ENCODE results near the gene PLCL2.
"Not testable (repeated sequence)": the region's sequence is repeated elsewhere in the genome, so short reads cannot be mapped to it uniquely, and the experiment has no call there.

Gene PLCL2

DNA sequence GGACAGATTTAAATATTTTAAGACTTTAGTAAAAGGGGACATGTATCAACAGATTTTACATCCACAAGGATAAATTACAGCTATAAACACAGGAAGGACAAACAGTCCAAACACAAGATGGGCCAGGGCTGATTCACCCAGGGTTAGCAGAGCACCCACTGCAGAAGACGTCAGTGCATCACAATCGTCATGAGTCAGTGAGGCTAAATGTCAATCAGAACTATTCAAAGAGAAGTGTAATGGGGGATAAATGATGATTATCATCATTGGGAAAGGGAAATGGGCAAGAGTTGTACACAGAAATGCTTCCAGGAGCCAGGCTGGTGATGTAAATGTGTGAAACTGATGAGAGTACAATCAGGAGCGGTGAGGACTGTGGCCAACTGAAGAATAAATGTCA lies 226.8 kb downstream of the PLCL2 start:
- DNase-seq (ENCODE audit: low read depth in 3 of 3, low spot score in 1 of 3), result no peak

DNA sequence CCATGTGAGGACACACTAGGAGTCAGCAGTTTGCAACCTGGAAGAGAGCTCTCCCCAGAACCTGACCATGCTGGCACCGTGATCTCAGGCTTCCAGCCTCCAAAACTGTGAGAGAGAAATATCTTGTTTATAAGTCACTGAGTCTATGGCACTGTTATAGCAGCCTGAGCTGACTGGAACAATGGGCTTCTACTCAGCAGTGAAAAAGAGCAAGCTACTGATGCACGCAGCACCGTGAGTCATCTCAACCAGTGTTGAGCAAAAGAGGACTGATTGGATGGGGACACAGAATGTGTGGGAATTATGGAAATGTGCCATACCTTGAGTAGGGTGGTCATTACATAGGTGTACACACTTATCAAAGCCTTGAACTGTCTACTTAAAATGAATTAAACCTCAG lies 230.4 kb downstream of the PLCL2 start:
- DNase-seq (ENCODE audit: low read depth in 3 of 3, low spot score in 1 of 3), result no peak

DNA sequence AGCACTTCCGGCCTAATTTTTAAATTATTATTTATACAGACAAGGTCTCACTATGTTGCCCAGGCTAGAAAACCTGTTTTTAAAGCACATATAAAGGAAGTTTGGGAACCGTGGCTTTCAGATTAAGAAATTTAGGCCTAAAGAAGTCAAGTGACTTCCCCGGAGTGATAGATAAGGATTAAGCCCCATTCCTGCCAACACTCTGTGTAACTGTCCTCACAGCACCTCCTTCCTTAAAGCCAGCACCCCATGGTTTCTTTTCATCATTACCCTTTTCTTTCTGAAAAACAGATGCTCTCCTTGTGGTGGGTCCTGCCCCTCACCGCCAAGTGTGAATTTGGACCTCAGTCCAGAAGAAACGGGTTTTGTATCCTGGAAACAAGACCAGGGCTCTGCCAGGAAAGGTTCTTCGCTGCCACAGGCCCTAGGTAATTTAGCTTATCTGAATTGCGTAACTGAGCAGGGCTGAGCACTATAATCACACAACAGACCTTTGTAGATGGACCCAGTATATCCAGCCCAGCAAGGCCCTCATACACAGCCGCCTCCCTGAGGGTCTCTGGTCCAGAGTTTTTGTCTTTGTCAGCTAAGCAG lies 231.3 kb downstream of the PLCL2 start:
- no peak for DNase-seq (ENCODE audit: low read depth in 3 of 3, low spot score in 1 of 3)

DNA sequence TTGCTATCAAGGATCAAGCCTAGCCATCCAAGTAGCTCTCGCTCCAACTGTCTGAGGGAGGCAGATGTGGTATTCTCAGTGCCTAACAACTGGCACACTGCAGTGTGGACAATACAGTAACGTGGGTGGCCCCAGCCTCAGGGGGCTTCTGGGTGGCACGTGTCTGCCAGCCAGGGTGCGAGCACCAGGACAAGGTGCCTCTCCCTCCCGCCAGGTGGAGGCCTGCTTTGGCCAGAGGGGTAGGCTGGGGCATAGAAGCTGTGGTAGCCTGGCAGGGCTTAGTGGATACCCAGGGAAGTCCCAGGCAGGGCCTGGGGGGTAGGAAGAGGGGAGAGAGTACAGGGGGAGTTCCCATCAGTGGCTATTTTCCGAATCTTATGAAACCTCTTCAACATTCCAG lies 234.0 kb downstream of the PLCL2 start:
- DNase-seq (ENCODE audit: low read depth in 3 of 3, low spot score in 1 of 3), result no peak

DNA sequence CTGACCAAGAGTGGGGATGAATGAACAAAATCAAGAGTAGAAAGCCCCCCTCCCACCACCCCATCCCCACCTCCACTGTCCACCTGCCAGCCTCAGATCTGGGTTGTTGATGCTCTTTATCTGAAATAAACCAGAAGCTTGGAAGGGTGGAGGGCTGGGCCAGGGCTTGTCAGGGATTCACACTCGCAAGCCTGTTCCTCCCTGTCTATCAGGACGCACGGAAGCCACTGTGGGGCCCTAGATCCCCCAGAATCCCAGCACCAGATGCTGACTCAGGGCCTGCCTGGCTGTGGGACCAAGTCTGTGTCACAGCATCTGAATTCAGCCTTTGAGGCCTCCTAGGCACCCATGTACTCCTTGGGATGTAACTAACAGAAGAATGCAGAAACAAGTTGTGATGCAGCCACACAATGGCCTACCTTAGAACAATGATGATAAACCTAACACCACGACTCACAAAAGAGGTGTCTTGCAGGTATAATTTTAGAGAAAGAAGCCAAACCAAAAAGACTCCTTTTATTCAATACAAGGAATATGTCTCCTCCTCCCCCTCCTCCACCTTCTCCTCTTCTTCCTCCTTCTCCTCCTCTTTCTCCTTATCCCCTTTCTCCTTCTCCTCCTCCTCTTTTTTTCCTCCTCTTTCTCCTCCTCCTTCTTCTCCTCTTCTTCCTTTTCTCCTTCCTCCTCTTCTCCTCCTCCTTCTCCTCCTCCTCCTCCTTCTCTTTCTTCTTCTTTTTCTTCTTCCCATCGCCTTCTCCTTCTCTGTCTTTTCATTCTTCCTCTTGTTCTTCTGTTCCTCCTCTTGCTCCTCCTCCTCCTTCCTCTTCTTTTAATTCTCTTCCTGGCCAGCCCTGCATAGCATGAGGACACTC lies 234.7 kb downstream of the PLCL2 start:
- DNase-seq (ENCODE audit: low read depth in 3 of 3, low spot score in 1 of 3), result no peak

DNA sequence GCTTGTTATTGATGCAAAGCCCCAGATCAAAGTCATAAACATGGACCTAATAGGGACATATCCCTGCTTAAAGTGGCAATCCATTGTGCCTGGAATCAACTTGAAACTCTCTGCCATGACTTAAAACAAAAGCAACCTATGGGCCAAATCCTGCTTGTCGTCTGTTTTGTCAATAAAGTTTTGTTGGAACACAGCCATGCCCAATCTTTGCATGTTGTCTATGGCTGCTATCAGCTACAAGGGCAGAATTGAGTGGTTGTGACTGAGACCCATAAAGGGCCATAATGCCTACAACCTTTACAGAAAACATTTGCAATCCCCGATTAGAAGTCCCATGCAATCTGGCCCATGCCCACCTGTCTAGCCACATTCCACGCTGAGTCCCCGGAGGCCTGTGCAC lies 235.4 kb downstream of the PLCL2 start:
- no peak for DNase-seq (ENCODE audit: low read depth in 3 of 3, low spot score in 1 of 3)

DNA sequence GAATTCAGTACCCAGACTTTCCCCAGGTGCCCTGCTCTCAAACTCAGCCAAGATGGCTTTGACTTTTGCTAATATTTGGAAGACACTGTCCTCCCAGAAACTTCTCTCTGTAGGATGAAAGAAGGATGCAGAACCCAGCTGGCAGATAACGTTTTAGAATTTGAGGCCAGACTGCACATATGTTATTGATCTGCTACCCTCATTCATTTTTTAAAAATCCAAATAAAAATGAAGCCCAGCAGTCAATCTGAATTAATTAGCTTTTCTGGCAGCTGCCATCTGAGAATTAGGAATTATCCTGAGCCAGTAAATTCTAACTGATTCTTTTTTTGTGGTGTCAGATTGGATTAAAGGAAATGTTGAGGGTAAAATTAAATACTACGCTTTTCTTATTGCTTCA lies 236.6 kb downstream of the PLCL2 start:
- no peak for DNase-seq (ENCODE audit: low read depth in 3 of 3, low spot score in 1 of 3)

DNA sequence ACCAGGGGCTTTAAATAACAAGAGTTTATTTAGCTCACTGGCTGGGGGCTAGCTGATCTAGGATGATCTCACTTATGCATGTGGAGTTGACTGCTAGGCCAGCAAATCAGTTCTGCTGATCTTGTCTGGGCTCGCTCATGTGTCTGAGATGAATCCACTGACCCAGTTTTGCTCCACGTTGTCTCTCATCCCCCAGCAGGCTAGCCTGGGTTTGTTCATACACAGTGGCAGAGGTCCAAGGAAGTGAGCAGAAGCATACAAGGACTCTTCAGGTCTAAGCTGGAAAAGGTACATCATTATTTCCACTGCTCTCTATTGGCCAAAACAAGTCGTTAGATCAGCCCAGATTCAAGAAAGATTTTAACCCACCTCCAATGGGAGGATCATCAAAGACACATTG lies 238.0 kb downstream of the PLCL2 start:
- no peak for DNase-seq (ENCODE audit: low read depth in 3 of 3, low spot score in 1 of 3)

DNA sequence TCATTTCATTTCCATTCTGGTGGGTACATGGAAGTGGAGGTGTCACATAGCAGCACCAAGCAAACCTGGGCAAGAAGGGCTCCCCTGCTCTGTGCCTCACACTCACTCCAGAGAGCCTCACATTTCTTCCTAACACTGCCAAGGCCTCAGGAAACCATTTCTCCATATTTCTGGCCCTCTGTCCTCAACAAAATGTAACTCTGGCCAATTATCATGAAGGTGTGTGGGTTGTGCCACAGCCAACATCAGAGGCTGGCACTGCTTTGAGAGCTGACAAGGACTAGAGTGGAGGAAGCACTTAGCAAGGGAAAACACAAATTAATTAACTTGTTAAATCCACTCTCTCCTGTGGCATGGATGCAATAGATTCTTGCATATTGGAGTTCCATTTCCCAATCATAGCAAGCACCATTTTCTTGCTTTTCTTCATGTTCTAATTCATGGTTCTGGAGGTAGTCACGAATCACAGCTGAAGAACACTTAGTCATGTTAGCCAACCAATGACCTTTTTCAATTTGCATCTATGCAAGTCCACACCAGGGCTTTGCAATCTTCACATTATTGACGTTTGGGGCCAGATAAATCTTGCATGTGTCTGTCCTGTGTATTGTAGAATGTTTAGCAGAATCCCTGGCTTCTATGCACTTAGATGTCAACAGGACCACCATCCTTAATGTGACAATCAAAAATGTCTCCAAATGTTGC lies 241.1 kb downstream of the PLCL2 start:
- no peak for DNase-seq (ENCODE audit: low read depth in 3 of 3, low spot score in 1 of 3)

DNA sequence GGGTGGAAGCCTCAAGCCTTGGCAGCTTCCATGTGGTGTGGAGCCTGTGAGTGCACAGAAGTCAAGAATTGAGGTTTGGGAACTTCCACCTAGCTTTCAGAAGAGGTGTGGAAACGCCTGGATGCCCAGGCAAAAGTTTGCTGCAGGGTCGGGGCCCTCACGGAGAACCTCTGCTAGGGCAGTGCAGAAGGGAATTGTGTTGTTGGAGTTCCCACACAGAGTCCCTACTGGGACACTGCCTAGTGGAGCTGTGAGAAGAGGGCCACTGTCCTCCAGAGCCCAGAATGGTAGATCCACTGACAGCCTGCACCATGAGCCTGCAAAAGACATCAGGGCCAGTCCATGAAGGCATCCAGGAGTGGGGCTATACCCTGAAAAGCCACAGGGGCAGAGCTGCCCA lies 243.9 kb downstream of the PLCL2 start:
- DNase-seq (ENCODE audit: low read depth in 3 of 3, low spot score in 1 of 3), result not testable (repeated sequence)

DNA sequence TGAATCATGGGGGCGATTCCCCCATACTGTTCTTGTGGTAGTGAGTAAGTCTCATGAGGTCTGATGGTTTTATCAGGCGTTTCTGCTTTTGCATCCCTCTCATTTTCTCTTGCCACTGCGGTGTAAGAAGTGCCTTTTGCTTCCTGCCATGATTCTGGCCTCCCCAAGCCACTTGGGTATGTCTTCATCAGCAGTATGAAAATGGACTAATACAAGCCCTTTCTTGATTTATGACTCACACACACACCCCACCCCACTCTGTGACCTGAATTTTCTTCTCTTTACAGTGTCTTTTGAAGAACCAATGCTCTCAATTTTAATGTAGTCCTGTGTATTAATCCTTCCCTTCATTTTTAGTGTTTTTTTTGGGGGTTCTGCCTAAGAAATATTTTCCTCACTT lies 244.8 kb downstream of the PLCL2 start:
- no peak for DNase-seq (ENCODE audit: low read depth in 3 of 3, low spot score in 1 of 3)

DNA sequence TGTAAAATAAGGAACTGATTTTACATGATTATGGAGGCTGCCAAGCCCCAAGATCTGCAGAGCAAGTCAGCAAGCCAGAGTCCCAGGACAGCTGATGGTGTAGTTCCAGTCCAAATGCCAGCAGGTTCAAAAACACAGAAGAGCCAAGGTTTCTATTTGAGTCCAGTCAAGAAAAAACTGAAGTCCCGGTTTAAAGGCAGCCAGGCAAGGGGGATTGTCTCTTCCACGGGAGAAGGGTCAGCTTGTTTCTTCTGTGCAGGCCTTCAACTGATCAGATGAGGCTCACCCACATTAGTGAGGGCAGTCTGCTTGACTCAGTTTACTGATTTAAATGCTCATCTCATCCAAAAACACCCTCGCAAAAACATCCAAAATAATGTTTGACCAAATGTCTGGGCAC lies 246.2 kb downstream of the PLCL2 start:
- DNase-seq (ENCODE audit: low read depth in 3 of 3, low spot score in 1 of 3), result no peak

DNA sequence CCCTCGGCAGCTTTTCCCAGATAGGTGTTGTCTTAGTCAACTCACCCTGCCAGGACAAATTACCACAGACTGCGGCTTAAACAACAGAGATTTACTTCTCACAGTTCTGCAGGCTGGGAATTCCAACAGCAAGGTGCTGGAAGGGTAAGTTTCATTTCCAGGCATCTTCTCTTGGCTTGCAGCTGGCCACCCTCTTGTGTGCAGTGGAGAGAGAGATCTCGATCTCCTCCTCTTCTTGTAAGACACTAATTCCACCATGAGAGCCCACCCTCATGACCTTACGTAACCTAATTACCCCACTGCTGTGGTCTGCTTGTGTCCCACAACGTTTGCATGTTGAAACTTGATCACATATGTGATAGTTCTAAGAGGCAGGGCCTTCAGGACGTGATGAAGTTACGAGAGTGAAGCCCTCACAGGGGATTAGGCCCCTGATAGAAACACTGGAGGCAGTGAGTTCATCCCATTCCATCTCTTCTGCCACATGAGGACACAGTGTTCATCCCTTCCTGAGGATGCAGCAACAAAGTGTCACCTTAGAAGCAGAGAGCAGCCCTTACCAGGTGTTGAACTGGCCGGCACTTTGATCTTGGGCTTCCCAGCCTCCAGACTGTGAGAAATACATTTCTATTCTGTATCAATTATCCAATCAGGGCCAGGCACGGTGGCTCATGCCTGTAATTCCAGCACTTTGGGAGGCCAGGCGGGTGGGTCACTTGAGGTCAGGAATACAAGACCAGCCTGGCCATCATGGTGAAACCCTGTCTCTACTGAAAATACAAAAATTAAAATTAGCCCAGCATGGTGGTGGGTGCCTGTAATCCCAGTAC lies 247.7 kb downstream of the PLCL2 start:
- no peak for DNase-seq (ENCODE audit: low read depth in 3 of 3, low spot score in 1 of 3)

DNA sequence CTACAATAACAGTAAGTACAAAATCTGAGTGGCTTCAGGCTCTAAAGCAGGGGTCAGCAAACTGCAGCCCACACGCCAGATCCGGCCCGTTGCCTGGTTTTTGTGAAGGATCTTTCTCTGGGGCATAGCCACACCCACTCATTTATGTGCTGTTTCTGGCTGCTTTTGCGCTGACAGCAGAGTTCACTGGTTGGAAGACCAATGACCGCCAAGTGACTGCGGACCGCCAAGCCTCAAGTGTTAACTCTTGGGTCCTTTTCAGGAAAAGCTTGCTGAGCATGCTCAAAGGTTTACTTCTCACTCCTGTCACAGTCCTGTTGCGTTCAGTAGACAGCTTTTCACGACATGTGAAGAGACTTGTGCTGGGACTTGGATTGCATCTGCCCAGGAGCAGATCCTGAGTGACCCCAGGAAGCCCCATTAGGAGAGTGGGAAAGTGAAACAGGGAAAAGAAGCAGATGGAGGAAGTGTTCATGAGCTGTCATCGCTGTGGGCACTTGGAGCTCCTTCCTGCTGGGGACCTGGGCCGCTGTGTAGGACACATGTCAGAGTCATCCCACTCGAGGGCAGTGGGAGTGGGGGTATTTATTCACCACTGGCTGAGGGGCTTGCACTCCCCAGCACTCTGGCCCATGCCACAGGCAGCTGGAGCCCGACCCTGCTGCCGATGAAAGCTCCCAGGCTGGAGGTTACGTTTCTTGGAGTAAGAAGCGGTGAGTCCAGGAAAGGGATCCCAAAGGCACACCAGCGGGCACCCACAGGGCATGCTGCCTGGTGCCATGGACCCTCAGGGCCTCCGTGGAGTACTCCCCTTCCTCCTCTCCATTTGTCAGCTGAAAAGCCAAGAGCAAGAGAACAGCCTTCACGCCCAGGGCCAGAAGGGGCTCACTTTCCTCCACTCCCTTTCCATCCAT lies 249.1 kb downstream of the PLCL2 start:
- DNase-seq (ENCODE audit: low read depth in 3 of 3, low spot score in 1 of 3), result no peak

DNA sequence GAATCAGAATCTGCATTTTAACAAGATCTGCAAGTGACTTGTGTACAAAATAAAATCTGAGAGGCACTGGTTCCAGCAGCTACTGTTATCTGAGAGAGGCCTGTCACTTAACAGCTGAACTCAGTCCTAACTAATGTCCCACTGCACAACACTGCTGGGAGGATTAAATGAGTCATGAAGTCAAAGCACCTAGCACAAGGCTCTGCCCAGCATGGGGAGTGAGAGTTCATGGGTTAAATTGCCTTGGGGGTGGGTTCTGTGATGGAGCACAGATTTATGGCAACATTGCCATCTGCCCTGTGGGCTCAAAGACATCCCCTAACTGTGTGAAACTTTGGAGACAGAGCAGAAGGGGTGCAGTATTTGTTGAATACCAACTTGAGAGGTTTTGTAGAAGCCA lies 250.9 kb downstream of the PLCL2 start:
- no peak for DNase-seq (ENCODE audit: low read depth in 3 of 3, low spot score in 1 of 3)

DNA sequence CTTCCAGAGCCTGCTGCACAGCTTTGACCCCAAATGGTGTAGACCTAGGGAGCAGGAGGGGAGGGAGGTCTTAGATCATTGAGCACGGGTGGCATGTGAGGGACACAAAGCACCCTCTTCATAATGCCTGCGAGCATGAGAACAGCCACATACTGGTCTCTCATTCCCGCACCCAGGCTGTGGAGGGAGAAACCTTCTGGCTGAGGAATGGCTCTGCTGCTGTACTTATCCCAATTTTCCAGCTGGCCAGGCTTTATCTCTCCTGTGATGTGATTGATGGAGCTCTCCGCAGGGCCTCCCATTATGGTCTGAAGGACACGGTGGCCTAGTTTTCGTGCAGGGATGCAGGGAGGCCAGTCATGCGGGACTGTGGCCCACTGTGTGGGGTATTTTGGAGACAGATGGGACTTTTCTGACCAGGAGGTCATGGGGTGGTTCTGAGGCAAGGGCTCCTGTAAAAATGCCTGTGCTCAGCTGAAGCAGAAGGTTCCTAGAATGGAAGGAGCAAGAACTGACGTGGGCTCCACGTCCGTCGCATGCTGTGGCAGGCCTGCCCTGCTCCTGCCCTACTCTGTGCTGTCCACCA lies 251.5 kb downstream of the PLCL2 start:
- no peak for DNase-seq (ENCODE audit: low read depth in 3 of 3, low spot score in 1 of 3)

DNA sequence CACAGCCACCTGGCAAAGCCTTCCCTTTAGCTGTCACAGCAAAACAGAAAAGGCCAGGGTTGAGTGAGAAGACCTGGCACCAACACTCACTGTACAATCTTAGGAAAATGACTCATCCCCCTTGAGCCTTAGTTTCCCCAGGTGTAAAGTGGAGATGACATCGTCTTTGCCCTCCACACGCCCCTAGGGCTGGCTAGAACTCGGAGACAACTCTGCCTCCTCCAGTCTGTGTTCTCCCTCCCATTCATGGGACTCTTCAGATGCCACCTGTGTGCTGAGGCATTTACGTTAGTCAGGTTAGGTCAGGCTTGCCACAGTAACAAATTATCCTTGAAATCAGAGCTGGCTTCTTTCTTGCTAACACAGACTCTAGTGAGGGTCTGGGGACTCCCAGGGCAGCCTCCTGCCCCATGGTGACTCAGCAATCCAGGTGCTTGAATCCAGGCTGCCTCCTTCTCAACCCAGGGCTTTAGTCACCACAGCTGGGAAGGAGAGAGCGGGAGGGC lies 252.6 kb downstream of the PLCL2 start:
- DNase-seq (ENCODE audit: low read depth in 3 of 3, low spot score in 1 of 3), result no peak

DNA sequence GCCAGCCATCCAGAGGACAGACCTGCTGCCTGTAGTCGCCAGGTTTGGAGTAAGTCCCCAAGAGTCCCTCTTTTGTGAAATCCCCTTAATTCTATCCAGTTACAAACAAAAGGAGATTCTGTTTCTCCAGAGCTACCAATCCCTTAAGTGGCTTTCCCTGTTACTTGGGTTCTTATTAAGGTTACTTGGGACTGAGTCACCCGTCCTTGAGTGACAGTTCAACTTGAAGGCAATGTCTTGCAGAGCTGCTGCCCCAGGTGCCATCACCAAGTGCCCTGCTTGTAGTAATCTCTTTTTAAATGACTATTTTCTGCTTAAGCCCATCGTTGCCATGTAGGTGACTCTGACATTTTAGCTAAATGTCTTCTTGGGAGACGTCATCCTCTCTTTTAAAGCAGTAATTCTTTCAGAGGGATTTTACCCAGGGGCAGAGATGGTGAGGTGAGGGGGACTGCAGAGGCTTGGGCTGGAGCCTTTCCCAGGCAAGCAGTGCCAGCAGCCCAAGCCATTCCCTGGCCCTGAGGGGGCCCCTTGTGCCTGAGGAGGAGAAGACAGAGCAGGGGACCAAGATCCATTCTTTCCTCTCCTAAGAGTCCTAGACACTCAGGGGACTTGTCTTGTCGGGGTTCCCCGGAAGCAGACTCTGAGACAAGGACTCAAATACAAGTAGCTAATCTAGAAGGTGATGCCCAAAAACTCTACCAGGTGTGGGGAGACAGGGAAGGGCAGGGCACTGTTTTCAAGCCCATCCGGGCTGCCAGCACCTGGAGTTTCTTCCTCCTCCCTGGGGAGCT lies 253.7 kb downstream of the PLCL2 start:
- DNase-seq (ENCODE audit: low read depth in 3 of 3, low spot score in 1 of 3), result no peak

Measured in stimulated activated CD4-positive, alpha-beta T cell treated with anti-CD3 and anti-CD28 coated beads, TNF-alpha, amount 100 ng/mL, for 1 hour (primary cell).